ENCODE data around the gene GPSM3. TPM values are rescaled to one million over a fixed set of nuclear protein-coding genes. Genes with fewer than 3 reads are reported as not detected.
A peak's percentile ranks its signal among the peaks of the same experiment; 100 is the strongest.

The GPSM3 gene
- total and polyA plus RNA-seq, 2 of the 13 experiments (the other 11 are each of a cell fraction or from before 2014, with no cell fraction given), result 0.18 to 6.2 TPM

DNA sequence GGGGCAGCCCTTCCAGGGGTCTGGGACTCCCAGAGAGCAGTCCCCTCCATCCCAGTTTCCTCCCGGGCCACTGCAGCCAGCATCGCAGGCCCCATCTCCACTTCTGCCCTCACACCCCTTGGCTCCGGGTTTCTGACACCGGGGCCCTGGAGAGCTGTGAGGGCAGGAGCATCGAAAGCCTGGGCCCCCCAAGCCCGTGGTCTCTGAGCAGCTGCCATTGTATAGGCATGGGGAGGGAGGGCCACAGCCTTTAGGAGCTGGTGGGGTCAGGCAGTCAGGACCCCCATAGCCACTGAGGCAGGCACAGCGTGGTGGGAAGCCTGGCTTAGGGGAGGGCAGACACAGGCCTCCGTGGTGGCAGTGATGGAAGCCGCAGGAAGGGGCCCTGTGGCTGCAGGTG, 9.7 kb upstream of the GPSM3 start:
- Histone ChIP-seq H4K20me1 (ENCODE audit: insufficient read depth, low read length) (no peaks in the 10 kb centered on the region), H3K36me3 (replicated peaks in 1 of 2; ENCODE audit: control insufficient read depth in 1 of 2, insufficient read depth in 2 of 2, low read length in 2 of 2) (no peaks in the 10 kb centered on the region), H3K4me3 (replicated peaks in 1 of 3; ENCODE audit: insufficient read depth in 1 of 3, low read depth in 2 of 3, low read length in 3 of 3) (no peak overlapping the region), H3K9ac (ENCODE audit: insufficient read depth, low read depth, low read length) (no peak overlapping the region), H3K4me2 (ENCODE audit: low read depth, low read length) (no peak overlapping the region), H3K27ac (ENCODE audit: extremely low read length, insufficient read depth, low read length) (no peak overlapping the region), H3K27me3 (ENCODE audit: control insufficient read depth in 1 of 2, insufficient read depth in 2 of 2, low read length in 2 of 2) (peaks cover 4 to 29% of the 10 kb centered on the region in 2 experiments; a peak in 4 of 5 replicates), H3K9me3 (ENCODE audit: low read length) (no peaks in the 10 kb centered on the region), H2AFZ (ENCODE audit: low read length) (no peak overlapping the region), H3K4me1 (ENCODE audit: insufficient read depth, low read length) (peaks cover 21% of the 10 kb centered on the region), H3K79me2 (ENCODE audit: insufficient read depth, low read length) (no peaks in the 10 kb centered on the region)
- ChIA-PET POLR2A (no interaction called here), CTCF (ENCODE audit: low intra/inter-chr PET ratio, low total read pairs) (no interaction called here)
- no peak for ATAC-seq
- BruUV-seq (replicated peaks), result no TSS peak
- FAIRE-seq, result no peak
- TF ChIP-seq, protein P1, sequence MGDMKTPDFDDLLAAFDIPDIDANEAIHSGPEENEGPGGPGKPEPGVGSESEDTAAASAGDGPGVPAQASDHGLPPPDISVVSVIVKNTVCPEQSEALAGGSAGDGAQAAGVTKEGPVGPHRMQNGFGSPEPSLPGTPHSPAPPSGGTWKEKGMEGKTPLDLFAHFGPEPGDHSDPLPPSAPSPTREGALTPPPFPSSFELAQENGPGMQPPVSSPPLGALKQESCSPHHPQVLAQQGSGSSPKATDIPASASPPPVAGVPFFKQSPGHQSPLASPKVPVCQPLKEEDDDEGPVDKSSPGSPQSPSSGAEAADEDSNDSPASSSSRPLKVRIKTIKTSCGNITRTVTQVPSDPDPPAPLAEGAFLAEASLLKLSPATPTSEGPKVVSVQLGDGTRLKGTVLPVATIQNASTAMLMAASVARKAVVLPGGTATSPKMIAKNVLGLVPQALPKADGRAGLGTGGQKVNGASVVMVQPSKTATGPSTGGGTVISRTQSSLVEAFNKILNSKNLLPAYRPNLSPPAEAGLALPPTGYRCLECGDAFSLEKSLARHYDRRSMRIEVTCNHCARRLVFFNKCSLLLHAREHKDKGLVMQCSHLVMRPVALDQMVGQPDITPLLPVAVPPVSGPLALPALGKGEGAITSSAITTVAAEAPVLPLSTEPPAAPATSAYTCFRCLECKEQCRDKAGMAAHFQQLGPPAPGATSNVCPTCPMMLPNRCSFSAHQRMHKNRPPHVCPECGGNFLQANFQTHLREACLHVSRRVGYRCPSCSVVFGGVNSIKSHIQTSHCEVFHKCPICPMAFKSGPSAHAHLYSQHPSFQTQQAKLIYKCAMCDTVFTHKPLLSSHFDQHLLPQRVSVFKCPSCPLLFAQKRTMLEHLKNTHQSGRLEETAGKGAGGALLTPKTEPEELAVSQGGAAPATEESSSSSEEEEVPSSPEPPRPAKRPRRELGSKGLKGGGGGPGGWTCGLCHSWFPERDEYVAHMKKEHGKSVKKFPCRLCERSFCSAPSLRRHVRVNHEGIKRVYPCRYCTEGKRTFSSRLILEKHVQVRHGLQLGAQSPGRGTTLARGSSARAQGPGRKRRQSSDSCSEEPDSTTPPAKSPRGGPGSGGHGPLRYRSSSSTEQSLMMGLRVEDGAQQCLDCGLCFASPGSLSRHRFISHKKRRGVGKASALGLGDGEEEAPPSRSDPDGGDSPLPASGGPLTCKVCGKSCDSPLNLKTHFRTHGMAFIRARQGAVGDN (CRISPR knock-in tag; IDR thresholded peaks at IDR 0.05), result 0 out of 2 replicates have a peak, but pooled peaks have one; percentile 9
- no peak for TF ChIP-seq KAT7 (CRISPR knock-in tag; IDR thresholded peaks at IDR 0.05; ENCODE audit: borderline replicate concordance)
- 50% methylated on average over 8 of the region's 9 CpGs for WGBS (ENCODE audit: low lambda C conversion rate)
- in situ Hi-C loops (cut with HindIII; ENCODE audit: extremely low pct_ligation_motif_present, low pct_unique_long_range_greater_than_20kb) (no loop called here), intact Hi-C loops (cut with micrococcal nuclease; ENCODE audit: unreplicated experiment) (no loop called here)
- no peak for DNase-seq (ENCODE audit: low spot score)

DNA sequence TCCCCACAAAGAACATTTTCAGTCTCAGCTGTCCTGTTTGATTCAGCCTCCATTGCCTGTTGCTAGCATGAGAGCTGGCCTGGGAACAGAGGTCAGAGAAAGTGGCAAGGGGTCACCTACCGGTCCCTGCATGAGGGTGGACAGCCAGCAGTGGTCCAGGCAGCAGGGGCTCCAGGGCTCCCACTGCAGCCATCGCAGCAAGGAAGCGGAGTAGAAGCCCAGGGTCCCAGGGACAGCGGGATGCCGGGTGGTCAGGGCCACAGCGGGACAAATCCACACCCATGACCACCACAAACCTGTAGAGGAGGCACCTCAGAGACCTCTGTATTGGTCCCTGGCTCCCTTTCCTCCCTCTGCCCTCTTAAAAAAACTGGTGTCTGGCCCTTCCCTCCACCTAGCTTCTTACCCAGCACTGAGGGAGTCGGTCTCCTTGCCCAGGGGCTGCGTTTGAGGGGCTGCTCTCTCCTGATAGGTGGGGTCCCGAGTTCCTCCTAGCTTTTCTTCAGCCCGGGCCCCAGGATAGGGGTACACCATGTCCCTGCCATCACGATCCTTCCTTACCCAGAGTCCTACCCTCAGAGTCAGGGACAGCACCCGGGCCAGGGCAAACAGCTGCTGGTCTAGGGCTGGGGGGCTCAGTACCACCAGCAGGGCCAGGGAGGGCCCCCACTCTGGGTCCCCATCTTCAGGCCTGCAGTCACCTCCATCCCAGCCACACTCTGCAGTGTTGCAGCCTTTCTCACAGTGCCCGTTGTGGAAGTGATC, 8.4 kb upstream of the GPSM3 start:
- no peaks in the 10 kb centered on the region for H3K36me3 ChIP-seq (replicated peaks in 1 of 2; ENCODE audit: control insufficient read depth in 1 of 2, insufficient read depth in 2 of 2, low read length in 2 of 2)
- H3K4me2 ChIP-seq (ENCODE audit: low read depth, low read length), result no peak overlapping the region
- H3K9ac ChIP-seq (ENCODE audit: insufficient read depth, low read depth, low read length), result no peak overlapping the region
- no peak overlapping the region for H3K4me3 ChIP-seq (replicated peaks in 1 of 3; ENCODE audit: insufficient read depth in 1 of 3, low read depth in 2 of 3, low read length in 3 of 3)
- FAIRE-seq, result no peak
- H3K79me2 ChIP-seq (ENCODE audit: insufficient read depth, low read length), result no peaks in the 10 kb centered on the region
- peaks cover 4 to 29% of the 10 kb centered on the region in 2 experiments; a peak in 4 of 5 replicates for H3K27me3 ChIP-seq (ENCODE audit: control insufficient read depth in 1 of 2, insufficient read depth in 2 of 2, low read length in 2 of 2)
- peaks cover 33% of the 10 kb centered on the region for H3K4me1 ChIP-seq (ENCODE audit: insufficient read depth, low read length)
- in situ Hi-C loops (cut with HindIII; ENCODE audit: extremely low pct_ligation_motif_present, low pct_unique_long_range_greater_than_20kb) (no loop called here), intact Hi-C loops (cut with micrococcal nuclease; ENCODE audit: unreplicated experiment) (no loop called here)
- H2AFZ ChIP-seq (ENCODE audit: low read length), result no peak overlapping the region
- no peak for DNase-seq (ENCODE audit: low spot score)
- H4K20me1 ChIP-seq (ENCODE audit: insufficient read depth, low read length), result no peaks in the 10 kb centered on the region
- CTCF ChIA-PET (ENCODE audit: low intra/inter-chr PET ratio, low total read pairs), result no interaction called here
- no TSS peak for BruUV-seq (replicated peaks)
- H3K27ac ChIP-seq (ENCODE audit: extremely low read length, insufficient read depth, low read length), result no peak overlapping the region
- POLR2A ChIA-PET, result no interaction called here
- 33% methylated on average over 11 of the region's 13 CpGs for WGBS (ENCODE audit: low lambda C conversion rate)
- no peaks in the 10 kb centered on the region for H3K9me3 ChIP-seq (ENCODE audit: low read length)
- no peak for ATAC-seq
- TF ChIP-seq, protein P2, sequence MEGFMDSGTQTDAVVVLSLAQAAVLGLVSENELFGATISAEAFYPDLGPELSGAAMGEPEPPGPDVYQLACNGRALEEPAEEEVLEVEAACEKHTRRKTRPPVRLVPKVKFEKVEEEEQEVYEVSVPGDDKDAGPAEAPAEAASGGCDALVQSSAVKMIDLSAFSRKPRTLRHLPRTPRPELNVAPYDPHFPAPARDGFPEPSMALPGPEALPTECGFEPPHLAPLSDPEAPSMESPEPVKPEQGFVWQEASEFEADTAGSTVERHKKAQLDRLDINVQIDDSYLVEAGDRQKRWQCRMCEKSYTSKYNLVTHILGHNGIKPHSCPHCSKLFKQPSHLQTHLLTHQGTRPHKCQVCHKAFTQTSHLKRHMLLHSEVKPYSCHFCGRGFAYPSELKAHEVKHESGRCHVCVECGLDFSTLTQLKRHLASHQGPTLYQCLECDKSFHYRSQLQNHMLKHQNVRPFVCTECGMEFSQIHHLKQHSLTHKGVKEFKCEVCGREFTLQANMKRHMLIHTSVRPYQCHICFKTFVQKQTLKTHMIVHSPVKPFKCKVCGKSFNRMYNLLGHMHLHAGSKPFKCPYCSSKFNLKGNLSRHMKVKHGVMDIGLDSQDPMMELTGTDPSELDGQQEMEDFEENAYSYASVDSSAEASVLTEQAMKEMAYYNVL (CRISPR knock-in tag; IDR thresholded peaks at IDR 0.05; ENCODE audit: borderline replicate concordance), result 0 out of 2 replicates have a peak, but pooled peaks have one; percentile 32
- TF ChIP-seq ARHGAP35 (CRISPR knock-in tag; IDR thresholded peaks at IDR 0.05; ENCODE audit: borderline replicate concordance), result no peak
- TF ChIP-seq, protein P1 (CRISPR knock-in tag; IDR thresholded peaks at IDR 0.05), result 0 out of 2 replicates have a peak, but pooled peaks have one; percentile 12
